ENCODE results near the gene ABLIM2.
A peak's percentile ranks its signal among the peaks of the same experiment; 100 is the strongest.

Gene ABLIM2

GRCh38 chr4:8158710-8159536 lies at the start of gene ABLIM2:
ABLIM2 (minus strand) TSS chr4:8158813; CDS start chr4:8158689, 124 bp downstream.
- peak; percentile 99 for DNase-seq (ENCODE audit: low spot score)

- DNase-seq (ENCODE audit: low spot score) = no peak
These were observed 48.7 kb upstream of the ABLIM2 start for GRCh38 chr4:8207314-8207713.

GRCh38 chr4:8205749-8206611 lies 47.4 kb upstream of the ABLIM2 start:
- DNase-seq (ENCODE audit: low spot score) = no peak

GRCh38 chr4:8205241-8205707 lies 46.7 kb upstream of the ABLIM2 start:
- DNase-seq (ENCODE audit: low spot score) = no peak

GRCh38 chr4:8204576-8205227 lies 46.1 kb upstream of the ABLIM2 start:
- DNase-seq (ENCODE audit: low spot score) = no peak

- DNase-seq (ENCODE audit: low spot score) = no peak
These were observed 45.2 kb upstream of the ABLIM2 start for GRCh38 chr4:8203817-8204216.

- no peak for DNase-seq (ENCODE audit: low spot score)
These were observed 44.4 kb upstream of the ABLIM2 start for GRCh38 chr4:8203052-8203401.

GRCh38 chr4:8202108-8203051 lies 43.8 kb upstream of the ABLIM2 start:
- DNase-seq (ENCODE audit: low spot score) = no peak

- DNase-seq (ENCODE audit: low spot score) = peak; percentile 64
These were observed 42.7 kb upstream of the ABLIM2 start for GRCh38 chr4:8201321-8201781.

- DNase-seq (ENCODE audit: low spot score) = peak; percentile 31
These were observed 41.8 kb upstream of the ABLIM2 start for GRCh38 chr4:8200302-8200975.

- DNase-seq (ENCODE audit: low spot score) = no peak
These were observed 41.1 kb upstream of the ABLIM2 start for GRCh38 chr4:8199594-8200301.

GRCh38 chr4:8198906-8199593 lies 40.4 kb upstream of the ABLIM2 start, which contains the start of gene SH3TC1:
SH3TC1 (plus strand) TSS chr4:8199290; CDS start chr4:8205195, 5,905 bp downstream.
- DNase-seq (ENCODE audit: low spot score) = peak; percentile 63

- DNase-seq (ENCODE audit: low spot score) = no peak
These were observed 39.7 kb upstream of the ABLIM2 start for GRCh38 chr4:8198206-8198905.

- no peak for DNase-seq (ENCODE audit: low spot score)
These were observed 38.9 kb upstream of the ABLIM2 start for GRCh38 chr4:8197521-8197920.

GRCh38 chr4:8195841-8196458 lies 37.3 kb upstream of the ABLIM2 start:
- DNase-seq (ENCODE audit: low spot score) = no peak

- no peak for DNase-seq (ENCODE audit: low spot score)
These were observed 36.8 kb upstream of the ABLIM2 start for GRCh38 chr4:8195431-8195830.

GRCh38 chr4:8194306-8195242 lies 36.0 kb upstream of the ABLIM2 start:
- no peak for DNase-seq (ENCODE audit: low spot score)

Data from CD4-positive, alpha-beta T cell treated with Interleukin-15 for 4 hours (primary cell).